WTC11 (cell line): Measurements from ENCODE around the gene CDH12.

Source experiments
- AFF4 ChIP-seq: sonication (generic); formaldehyde crosslinking; IDR thresholded peaks from 2 replicates; pipeline ENCODE4 v1.8.1; 2023; ENCODE audit warnings: mild to moderate bottlenecking, missing genetic modification reagents, borderline replicate concordance
- ATF6 ChIP-seq: sonication (generic); formaldehyde crosslinking; IDR thresholded peaks from 2 replicates; pipeline ENCODE4 v1.8.1; 2023; ENCODE audit warnings: mild to moderate bottlenecking, missing genetic modification reagents
- NR1H2 ChIP-seq: sonication (generic); formaldehyde crosslinking; IDR thresholded peaks from 2 replicates; pipeline ENCODE4 v1.9.0; 2021; ENCODE audit warnings: mild to moderate bottlenecking, moderate library complexity, missing genetic modification reagents
- PRDM15 ChIP-seq: sonication (generic); formaldehyde crosslinking; IDR thresholded peaks from 2 replicates; pipeline ENCODE4 v1.8.0; 2022; ENCODE audit warnings: missing genetic modification reagents
- ZNF121 ChIP-seq: sonication (generic); formaldehyde crosslinking; IDR thresholded peaks from 2 replicates; pipeline ENCODE4 v1.8.0; 2023; ENCODE audit warnings: missing genetic modification reagents

GRCh38 chr5:21817668-21818369, 1035.3 kb downstream of the CDH12 start:
- TF ChIP-seq ATF6 (no peak), NR1H2 (CRISPR knock-in tag) (no peak), AFF4 (CRISPR knock-in tag) (no peak), ZNF121 (CRISPR knock-in tag) (no peak), PRDM15 (CRISPR knock-in tag) (no peak)
